Effector memory CD8-positive, alpha-beta T cell (primary cell): Measurements from ENCODE around the gene MTA1.

Source experiments
- ATAC-seq: fragments of 150-1000 bp; cut with Tn5 transposase; replicated peaks from 2 replicates; pipeline ENCODE4 v1.10.0; 2021; ENCODE audit warnings: mild to moderate bottlenecking, moderate library complexity
- DNase-seq, 3 experiments: peaks; one replicate each; pipeline ENCODE4 v3.0.0; 2021
- H3K27ac Mint-ChIP-seq, 2 donors: one replicate each; pipeline ENCODE4 v1.8.0; 2022; ENCODE audit warnings: mild to moderate bottlenecking in 2 of 2, mixed read lengths in 2 of 2, moderate library complexity in 2 of 2
- H3K27me3 Mint-ChIP-seq, 2 donors: one replicate each; pipeline ENCODE4 v1.8.0; 2022; ENCODE audit warnings: mixed read lengths in 2 of 2
- H3K36me3 Mint-ChIP-seq: one replicate; pipeline ENCODE4 v1.8.0; 2022; ENCODE audit warnings: mild to moderate bottlenecking, moderate library complexity, mixed read lengths; ENCODE audit not compliant: insufficient read depth
- H3K4me1 Mint-ChIP-seq, 2 donors: one replicate each; pipeline ENCODE4 v1.8.0; 2022; ENCODE audit warnings: low read depth in 2 of 2, mixed read lengths in 2 of 2
- H3K4me3 Mint-ChIP-seq, 2 donors: one replicate each; pipeline ENCODE4 v1.8.0; 2022; ENCODE audit warnings: mild to moderate bottlenecking in 2 of 2, mixed read lengths in 2 of 2, moderate library complexity in 2 of 2
- H3K9me3 Mint-ChIP-seq, 2 donors: one replicate each; pipeline ENCODE4 v1.8.0; 2022; ENCODE audit warnings: mixed read lengths in 2 of 2

Gene MTA1

GRCh38 chr14:105498430-105499255 lies 79.0 kb downstream of the MTA1 start:
- H3K4me1 Mint-ChIP-seq = peaks cover 0 to 5% of the 10 kb centered on the region in 2 donors
- H3K27ac Mint-ChIP-seq = peak overlapping the region; percentile 60 to 92
- no peak for ATAC-seq
- peak overlapping the region in 1 of 2 donors; percentile 12 for H3K4me3 Mint-ChIP-seq
- H3K36me3 Mint-ChIP-seq = peaks cover 95% of the 10 kb centered on the region
- no peaks in the 10 kb centered on the region for H3K9me3 Mint-ChIP-seq
- H3K27me3 Mint-ChIP-seq = peaks cover 0 to 11% of the 10 kb centered on the region in 2 donors
- DNase-seq = no peak

DNA sequence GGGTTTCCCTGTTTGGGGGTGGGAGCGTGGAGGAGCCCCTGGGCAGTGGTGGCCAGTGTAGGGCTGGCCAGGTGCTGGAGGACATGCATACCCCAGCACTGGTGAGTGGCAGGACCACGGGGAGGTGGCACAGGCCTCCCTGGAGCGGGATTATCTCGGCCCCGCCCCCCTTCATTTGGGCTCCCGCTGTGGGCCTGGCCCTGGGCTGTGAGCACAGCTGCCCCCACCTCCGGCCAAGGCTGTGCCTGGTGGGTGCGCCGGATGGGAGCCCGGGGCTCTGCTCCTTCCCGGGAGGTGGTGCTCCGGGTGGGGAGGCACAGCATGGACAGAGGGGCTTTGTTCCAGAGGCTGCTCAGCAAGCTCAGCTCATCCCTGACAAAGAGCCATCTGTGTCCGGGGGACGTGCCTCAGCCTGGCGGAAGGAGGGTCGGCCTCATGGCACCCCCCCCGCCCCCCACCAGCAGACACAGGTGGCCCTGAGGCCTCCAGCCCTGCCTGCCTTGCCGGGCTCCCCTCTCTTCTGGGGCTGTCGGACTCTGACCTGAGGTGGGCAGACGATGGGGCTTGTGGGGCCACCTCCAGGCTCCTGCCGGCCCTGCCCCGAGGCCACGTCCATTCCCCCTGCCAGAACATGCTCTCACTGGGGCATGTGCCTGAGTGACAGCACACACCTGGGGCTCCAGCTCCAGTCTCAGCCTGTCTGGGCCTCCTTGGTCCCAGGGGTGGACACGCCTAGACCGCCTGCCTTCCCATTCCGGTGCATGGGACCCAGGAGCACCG lies 79.8 kb downstream of the MTA1 start:
- Mint-ChIP-seq H3K9me3 (no peaks in the 10 kb centered on the region), H3K27ac (peak overlapping the region in 1 of 2 donors; percentile 92), H3K27me3 (peaks cover 0 to 11% of the 10 kb centered on the region in 2 donors), H3K4me1 (peaks cover 0 to 5% of the 10 kb centered on the region in 2 donors), H3K36me3 (peaks cover 93% of the 10 kb centered on the region), H3K4me3 (peak overlapping the region in 1 of 2 donors; percentile 12)
- ATAC-seq (no peak), DNase-seq (peak in 1 of 3 experiments; percentile 3)

- Mint-ChIP-seq H3K36me3 (peaks cover 92% of the 10 kb centered on the region), H3K9me3 (no peaks in the 10 kb centered on the region), H3K27me3 (peaks cover 0 to 11% of the 10 kb centered on the region in 2 donors), H3K4me1 (peaks cover 0 to 5% of the 10 kb centered on the region in 2 donors), H3K4me3 (no peak overlapping the region), H3K27ac (peak overlapping the region; percentile 22 to 92)
- no peak for ATAC-seq
- DNase-seq = no peak
Measured at GRCh38 chr14:105500036-105500725, 80.6 kb downstream of the MTA1 start.

- DNase-seq = no peak
- Mint-ChIP-seq H3K4me1 (peaks cover 0 to 5% of the 10 kb centered on the region in 2 donors), H3K36me3 (peaks cover 87% of the 10 kb centered on the region), H3K4me3 (no peak overlapping the region), H3K27me3 (peaks cover 0 to 11% of the 10 kb centered on the region in 2 donors), H3K9me3 (no peaks in the 10 kb centered on the region), H3K27ac (peak overlapping the region in 1 of 2 donors; percentile 92)
- ATAC-seq = no peak
Measured at GRCh38 chr14:105500726-105501101, 81.1 kb downstream of the MTA1 start.

DNA sequence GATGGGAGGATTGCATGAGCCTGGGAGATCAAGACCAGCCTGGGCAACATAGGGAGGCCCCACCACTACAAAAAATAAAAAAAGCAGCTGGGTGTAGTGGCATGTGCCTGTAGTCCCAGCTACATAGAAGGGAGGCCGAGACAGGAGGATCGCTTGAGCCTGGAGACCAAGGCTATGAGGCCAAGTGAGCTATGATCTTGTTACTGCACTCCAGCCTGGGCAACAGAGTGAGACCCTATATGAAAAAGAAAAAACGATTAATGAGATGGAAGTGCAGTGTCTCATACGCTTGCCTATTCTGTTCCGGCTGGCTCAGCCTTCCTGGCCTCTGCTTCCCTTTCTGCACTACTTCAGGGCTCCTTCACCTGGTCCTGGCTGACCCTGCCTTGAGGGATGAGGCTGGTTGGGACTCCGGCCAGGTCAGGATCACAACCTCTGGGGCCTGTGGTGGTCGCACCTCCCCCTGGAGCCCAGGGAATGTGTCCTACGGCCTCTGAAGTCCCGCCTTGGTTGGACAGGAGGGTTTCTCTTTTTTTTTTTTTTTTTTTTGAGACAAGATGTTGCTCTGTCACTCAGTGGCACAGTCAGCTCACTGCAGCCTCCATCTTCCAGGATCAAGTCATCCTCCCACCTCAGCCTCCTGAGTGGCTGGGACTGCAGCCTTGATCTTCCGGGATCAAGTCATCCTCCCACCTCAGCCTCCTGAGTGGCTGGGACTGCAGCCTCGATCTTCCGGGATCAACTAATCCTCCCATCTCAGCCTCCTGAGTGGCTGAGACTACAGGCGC lies 82.1 kb downstream of the MTA1 start:
- H3K9me3 Mint-ChIP-seq = no peaks in the 10 kb centered on the region
- peak overlapping the region in 1 of 2 donors; percentile 38 for H3K4me3 Mint-ChIP-seq
- peak overlapping the region in 1 of 2 donors; percentile 92 for H3K27ac Mint-ChIP-seq
- ATAC-seq (no peak), DNase-seq (no peak)
- peaks cover 0 to 11% of the 10 kb centered on the region in 2 donors for H3K27me3 Mint-ChIP-seq
- peaks cover 0 to 5% of the 10 kb centered on the region in 2 donors for H3K4me1 Mint-ChIP-seq
- peaks cover 78% of the 10 kb centered on the region for H3K36me3 Mint-ChIP-seq

GRCh38 chr14:105502446-105503295 lies 83.0 kb downstream of the MTA1 start:
- no peak for DNase-seq
- peak overlapping the region in 1 of 2 donors; percentile 73 for H3K4me3 Mint-ChIP-seq
- H3K4me1 Mint-ChIP-seq = peaks cover 0 to 4% of the 10 kb centered on the region in 2 donors
- H3K27me3 Mint-ChIP-seq = peaks cover 0 to 19% of the 10 kb centered on the region in 2 donors
- H3K36me3 Mint-ChIP-seq = peaks cover 68% of the 10 kb centered on the region
- H3K9me3 Mint-ChIP-seq = no peaks in the 10 kb centered on the region
- H3K27ac Mint-ChIP-seq = peak overlapping the region; percentile 87 to 91
- ATAC-seq = no peak

DNA sequence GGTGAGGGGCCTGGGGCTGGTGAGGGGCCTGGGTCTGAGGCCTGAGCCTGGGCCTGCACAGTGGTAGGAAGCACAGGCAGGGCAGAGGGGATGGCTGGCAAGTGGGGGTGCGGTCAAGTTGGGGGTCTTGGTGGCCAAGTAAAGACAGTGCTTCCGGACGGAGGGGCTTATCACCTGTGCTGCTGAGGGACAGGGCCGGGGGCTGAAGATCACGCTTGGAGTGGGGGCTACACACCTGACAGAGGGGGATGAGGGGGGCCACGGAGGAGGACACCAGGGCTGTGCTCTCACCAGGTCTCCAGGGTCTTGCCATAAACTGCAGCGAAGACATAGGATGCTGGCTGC lies 83.6 kb downstream of the MTA1 start:
- Mint-ChIP-seq H3K27ac (peak overlapping the region; percentile 87 to 91), H3K9me3 (no peaks in the 10 kb centered on the region), H3K36me3 (peaks cover 62% of the 10 kb centered on the region), H3K4me3 (peak overlapping the region; percentile 18 to 41), H3K27me3 (peaks cover 0 to 25% of the 10 kb centered on the region in 2 donors), H3K4me1 (peaks cover 0 to 4% of the 10 kb centered on the region in 2 donors)
- no peak for ATAC-seq
- no peak for DNase-seq

DNA sequence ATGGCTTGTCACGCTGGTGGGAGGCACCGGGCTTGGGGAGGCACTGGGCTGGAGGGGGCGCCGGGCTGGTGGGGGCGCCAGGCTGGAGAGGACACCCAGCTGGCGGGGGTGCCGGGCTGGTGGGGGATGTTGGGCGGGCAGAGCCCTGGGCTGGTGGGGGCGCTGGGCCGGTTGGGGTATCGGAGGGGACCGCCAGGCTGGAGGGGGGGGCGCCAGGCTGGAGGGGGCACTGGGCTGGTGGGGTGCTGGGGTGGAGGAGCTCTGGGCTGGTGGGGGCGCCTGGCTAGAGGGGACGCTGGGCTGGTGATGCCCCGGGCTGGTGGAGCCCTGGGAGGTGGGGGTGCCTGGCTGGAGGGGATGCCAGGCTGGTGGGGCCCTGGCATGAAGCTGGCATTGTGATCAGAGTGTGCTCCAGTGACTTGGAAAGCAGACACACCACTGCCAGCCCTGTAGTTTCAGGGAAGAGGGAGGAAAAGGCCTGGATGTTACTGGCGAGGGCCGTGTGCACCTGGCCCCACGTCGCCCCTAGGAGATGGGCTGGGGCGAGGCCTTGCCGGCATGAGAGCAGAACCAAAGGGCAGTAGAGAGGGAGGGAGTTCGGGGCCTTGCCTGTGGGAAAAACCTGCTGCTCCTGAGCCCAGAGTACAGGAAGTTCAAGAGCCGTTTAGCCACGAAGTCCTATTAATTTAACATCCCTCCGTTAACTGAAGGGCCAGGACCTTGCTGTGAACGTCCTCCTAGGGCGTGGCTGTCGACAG lies 84.5 kb downstream of the MTA1 start:
- DNase-seq (no peak), ATAC-seq (no peak)
- Mint-ChIP-seq H3K36me3 (peaks cover 54% of the 10 kb centered on the region), H3K4me3 (no peak overlapping the region), H3K4me1 (peaks cover 0 to 4% of the 10 kb centered on the region in 2 donors), H3K27me3 (peaks cover 6 to 34% of the 10 kb centered on the region in 2 donors), H3K9me3 (no peaks in the 10 kb centered on the region), H3K27ac (peak overlapping the region in 1 of 2 donors; percentile 87)

- H3K27ac Mint-ChIP-seq = peak overlapping the region in 1 of 2 donors; percentile 87
- H3K9me3 Mint-ChIP-seq = no peaks in the 10 kb centered on the region
- H3K4me1 Mint-ChIP-seq = peaks cover 0 to 4% of the 10 kb centered on the region in 2 donors
- peaks cover 45% of the 10 kb centered on the region for H3K36me3 Mint-ChIP-seq
- no peak for ATAC-seq
- no peak for DNase-seq
- no peak overlapping the region for H3K4me3 Mint-ChIP-seq
- peaks cover 6 to 35% of the 10 kb centered on the region in 2 donors for H3K27me3 Mint-ChIP-seq
Measured at GRCh38 chr14:105505101-105505500, 85.5 kb downstream of the MTA1 start.

- Mint-ChIP-seq H3K9me3 (no peaks in the 10 kb centered on the region), H3K36me3 (peaks cover 27% of the 10 kb centered on the region), H3K27me3 (peaks cover 22 to 56% of the 10 kb centered on the region in 2 donors), H3K27ac (no peak overlapping the region), H3K4me1 (peaks cover 0 to 2% of the 10 kb centered on the region in 2 donors), H3K4me3 (no peak overlapping the region)
- ATAC-seq = no peak
- no peak for DNase-seq
Measured at GRCh38 chr14:105507247-105507646, 87.6 kb downstream of the MTA1 start.

DNA sequence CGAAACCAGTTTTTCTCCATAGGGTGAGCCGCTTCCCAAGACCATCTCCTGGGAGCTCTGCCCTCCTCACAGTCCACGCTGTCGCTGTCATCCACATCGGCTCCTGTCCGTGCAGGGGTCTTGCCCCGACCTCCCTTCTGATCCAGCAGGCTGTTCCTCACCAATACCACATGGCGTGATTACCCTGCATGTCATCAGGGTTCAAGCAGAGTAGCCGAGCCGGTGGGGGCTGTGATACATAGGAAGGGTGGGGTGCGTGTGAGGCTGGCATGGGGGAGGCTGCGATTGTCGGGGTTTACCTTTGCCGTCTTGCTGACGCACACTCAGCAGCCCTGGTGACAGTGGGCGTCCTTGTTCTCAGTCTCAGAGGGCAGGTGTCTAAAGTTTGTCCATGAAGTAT lies 88.4 kb downstream of the MTA1 start:
- Mint-ChIP-seq H3K9me3 (no peaks in the 10 kb centered on the region), H3K27ac (no peak overlapping the region), H3K4me3 (no peak overlapping the region), H3K27me3 (peaks cover 28 to 57% of the 10 kb centered on the region in 2 donors), H3K4me1 (no peaks in the 10 kb centered on the region), H3K36me3 (peaks cover 19% of the 10 kb centered on the region)
- DNase-seq = no peak
- ATAC-seq = no peak
